GM21786 (cell line): Measurements from ENCODE around the gene ABLIM1.
A peak's percentile ranks its signal among the peaks of the same experiment; 100 is the strongest.

ENCODE experiments used
- ATAC-seq: cut with Tn5 transposase; IDR thresholded peaks from one replicate; pipeline ENCODE4 v1.9.1; 2021; ENCODE audit not compliant: unreplicated experiment

The ABLIM1 gene

DNA sequence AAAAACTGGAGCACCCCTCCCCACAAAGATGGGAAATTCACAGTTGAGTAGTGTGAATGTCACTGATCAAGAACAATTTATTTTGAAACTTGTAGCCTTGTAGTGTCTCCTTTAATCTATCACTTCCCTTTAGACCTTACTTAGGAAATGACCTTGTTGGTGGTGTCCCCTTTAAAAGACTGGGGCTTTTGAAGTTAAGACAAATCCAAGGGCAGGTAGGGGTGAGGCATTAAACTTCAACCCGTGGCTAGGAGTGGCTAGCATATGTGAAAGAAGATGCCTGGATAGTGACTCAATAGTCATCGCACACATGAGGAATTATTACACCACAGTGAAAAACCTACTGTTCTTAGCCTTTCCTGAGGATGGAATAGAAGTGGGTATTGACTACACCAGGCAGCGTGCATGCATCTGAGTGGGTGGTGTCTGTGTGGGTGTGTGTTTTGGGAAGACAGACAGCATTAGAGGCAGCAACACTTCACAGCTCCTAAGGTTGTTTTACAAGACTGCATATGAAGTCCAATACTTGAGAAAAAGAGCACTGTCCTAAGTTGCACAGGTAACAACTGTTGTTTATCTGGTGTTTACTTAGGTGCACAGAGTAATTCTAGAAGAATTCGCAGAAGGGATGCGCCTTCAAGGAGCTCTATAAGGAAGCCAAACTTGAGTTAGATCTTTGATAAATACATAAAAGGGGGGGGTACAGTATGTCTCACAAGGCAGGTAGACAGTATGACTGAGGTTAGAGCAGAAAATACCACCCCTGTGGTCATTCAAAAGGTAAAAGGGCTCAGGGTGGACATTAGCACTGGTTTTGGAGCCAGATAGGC, 32.9 kb downstream of the ABLIM1 start:
- ATAC-seq: no peak

DNA sequence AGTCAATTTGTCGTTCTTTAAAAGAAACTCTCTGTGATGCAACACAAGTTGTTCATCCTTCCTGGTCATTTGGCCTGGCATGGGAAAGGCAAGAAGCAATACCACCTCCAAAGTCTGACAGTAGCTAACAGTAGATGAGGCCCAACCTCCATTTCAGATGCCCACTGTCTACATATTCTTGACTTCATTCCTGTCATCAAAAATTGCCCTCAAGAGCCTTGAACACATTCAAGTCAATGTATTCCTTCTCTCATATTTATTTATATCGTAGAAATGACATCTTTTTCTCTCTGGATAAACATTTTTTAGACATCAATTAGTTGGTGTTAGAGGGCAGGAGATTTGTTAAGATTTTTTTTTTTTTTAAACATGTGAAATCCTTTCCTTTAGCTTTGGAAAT, 33.7 kb downstream of the ABLIM1 start:
- ATAC-seq: no peak

DNA sequence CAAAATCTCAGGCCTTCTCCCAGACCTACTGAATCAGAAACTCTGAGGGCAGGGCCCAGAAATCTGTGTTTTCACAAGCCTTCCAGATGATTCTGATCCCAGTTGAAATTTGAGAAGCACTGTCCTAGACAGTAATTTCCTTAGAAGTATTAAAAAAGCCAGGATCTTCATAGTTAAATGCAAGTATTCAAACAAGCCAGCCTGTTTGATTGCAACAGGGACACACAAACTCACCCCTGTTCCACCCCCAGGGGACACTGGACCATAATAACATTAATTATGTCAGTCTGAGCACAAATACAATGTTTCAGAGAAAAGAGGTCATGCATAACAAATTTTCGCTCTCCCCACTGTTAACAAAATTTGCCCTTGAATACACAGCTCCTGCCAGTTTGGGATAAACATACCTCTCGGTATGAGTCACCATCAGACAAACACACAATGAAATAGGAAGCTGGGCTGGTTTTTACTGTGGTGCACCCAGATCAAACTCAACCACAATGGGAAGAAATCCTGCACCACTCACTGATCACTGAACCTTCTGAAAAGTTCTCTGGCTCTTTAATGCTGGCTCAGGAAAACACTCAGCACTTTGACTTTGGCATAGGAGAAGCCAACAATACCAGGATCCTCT, 34.3 kb downstream of the ABLIM1 start:
- ATAC-seq: no peak

DNA sequence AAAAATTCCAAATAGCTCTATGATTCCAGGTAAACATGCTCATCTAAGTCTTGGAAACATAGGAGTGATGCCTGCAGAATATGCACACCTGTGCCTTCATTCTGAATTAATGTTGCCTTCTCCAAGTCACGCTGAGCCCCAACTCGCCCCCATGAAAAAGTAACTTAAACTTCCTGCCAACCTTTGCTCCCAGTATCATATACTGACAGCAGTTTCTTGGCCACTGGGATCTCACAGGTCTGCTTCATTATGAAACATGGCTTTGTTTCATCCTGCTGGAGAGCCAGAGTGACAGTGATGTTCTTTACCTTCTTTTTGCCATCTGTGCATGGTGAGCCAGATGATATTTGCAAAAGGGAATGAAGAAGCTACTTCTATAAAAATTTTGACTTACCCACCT, 34.9 kb downstream of the ABLIM1 start:
- ATAC-seq: no peak

DNA sequence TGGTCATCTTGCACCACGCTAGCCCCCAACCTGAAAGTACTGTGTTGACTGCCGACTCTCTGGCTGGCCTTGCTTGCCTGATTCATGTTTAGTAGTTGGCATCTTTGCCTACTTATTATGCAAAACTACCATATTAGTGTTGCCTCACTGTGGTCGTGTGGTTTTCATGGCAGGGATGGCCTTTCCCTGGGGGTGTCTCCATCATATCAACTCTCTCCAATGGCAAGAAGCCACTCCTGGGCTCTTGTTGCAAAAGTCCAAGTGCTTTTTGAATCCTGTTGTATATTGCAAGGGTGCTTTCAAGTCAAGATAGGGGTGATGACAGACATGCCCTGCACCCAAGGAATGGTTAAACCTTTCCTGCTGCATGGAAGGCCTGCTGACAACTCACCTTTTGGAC, 39.4 kb downstream of the ABLIM1 start:
- ATAC-seq: no peak

DNA sequence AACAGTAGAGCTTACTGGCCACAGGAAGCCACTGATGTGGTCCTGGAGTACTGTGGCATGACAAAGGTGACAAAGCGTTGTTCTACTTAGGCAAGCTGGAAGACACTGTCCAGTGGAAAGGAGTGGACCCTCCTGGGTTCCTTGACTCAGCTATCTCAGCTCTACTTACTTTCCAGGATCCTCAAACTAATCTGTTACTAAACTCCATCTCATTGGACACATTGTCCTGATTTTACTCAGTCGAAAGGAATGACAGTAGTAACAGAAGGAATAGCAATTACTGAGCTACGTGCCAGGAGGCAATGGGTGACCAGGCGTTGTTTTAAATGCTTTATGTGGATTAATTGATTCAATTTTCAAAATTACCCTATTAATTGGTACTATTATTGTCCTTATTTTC, 41.6 kb downstream of the ABLIM1 start:
- ATAC-seq: no peak

DNA sequence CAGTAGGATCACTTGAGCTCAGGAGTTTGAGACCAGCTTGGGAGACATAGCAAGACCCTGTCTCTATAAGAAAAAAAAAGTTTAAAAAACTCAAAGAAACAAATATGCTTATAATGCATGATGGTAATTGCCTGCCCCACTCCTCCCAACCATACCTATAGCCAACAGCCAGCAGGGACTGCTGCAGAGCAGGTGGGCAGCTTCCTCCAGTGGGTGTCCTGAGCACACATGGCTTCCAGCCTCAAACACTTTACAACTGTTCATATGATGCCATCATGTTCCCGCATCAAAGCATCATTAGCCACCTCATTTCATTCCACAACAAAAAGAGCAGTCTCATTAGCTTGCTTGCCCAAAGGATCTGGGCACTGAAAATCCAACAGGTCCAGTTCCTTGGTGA, 42.0 kb downstream of the ABLIM1 start:
- no peak for ATAC-seq

DNA sequence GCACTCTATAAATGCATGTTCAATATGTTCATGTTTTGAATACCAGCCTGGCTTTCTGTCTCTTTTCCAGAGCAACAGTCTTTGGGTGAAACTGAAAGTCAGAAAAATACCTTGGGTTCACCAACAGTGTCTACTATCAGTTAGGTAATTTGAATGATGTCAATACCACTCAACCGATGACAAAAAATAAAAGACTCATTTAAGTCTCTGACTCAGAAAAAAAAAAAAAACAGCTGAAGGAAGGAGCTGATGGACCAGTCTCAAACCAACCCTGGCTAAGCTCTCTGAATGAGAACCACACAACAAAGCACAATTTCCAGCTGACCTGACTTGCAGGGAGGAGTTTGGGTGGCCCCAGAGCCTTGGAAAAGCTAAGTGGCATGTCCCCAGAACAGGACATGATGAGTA, 42.5 kb downstream of the ABLIM1 start:
- ATAC-seq: peak; percentile 82

DNA sequence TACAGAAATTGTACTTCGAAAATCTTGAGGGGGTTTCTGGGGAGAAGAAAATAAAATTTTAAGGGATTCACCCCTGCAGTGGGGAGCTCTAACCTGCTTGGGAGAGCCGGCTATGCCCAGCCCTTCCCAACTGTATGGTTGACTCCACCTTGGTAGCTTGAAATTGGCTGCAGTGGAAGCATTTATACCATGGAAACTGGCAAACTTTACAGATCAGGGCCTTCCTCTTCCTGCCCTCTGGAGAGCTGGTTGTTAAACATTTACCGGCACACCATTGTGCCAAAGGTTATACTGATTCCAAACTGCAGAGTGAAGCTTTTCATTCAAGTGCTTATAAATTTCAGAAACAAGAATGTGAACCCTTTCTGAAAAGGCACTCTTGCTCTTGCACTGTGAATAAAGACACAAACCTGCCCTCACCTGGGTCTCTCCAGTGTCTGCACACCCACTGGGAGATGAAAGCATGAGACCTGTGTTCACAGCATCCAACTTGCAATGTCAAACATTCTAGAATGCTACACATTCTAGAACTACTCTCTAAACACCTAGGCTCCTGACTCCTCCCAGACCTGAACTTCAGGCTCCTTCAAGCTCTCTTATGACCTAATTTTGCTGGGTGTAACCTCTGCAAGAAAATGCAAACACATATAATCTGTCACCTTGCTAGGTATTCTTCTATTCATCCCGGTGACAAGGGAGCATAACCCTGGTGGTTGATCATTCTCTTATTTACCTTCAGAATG, 44.7 kb downstream of the ABLIM1 start:
- ATAC-seq: no peak

DNA sequence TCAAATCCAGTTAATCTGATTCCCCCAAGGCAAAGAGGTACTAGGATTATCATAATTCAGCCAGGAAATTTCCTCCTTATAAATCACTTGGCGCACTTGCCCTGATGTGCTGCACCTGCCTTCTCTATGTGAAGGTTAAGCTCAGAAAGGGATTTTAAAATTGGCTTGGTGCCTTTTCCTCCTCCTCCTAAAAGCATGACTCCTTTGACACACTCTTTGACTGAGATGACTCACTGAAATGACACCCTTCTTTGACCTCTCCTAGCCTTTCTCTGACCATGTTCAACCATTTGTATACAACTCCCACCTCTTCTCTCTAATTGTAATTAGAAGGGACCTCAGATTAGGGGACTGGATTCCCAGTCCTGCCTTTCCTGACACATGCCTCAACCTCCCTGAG, 46.5 kb downstream of the ABLIM1 start:
- ATAC-seq: no peak

DNA sequence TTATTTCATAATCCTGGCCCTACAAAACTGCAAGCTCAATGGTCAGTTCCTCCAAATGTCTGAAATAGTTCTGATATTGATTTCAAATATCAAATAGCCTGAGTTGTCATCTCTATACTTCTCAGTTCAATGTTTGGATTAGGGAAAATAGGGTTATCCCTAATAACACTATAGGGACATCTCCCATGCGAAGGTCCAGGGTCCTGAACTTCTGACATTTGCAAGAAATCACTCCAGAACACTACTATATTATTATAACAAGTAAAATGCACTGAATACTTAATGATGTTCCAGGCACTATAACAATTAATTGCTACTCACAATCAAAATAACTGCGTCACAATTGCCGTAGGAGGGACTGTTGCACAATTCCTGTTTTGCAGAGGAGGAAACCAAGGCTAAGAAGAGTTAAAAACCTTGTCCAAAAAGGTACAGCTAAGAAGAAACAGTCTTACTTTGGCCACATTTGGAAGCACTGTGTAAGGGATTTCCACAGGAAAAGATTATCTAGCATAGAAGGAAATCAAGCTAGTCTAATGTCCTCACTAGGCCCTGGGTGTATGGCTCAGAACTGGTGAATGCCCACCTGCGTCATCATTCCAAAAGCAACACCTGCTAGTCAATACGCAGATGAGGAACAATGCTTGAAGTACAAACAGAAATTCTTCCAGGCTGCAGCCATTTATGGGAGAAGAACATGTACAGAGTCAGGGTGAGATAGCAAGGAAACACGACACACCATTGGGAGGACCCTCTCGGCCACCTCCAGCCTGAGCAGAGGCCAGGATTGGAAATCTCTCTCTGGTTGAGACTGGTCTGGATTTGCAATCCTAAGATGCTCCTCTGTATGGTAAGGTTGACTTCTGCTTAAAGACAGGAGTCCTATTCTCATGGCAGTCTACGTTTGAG, 48.3 kb downstream of the ABLIM1 start:
- ATAC-seq: no peak

DNA sequence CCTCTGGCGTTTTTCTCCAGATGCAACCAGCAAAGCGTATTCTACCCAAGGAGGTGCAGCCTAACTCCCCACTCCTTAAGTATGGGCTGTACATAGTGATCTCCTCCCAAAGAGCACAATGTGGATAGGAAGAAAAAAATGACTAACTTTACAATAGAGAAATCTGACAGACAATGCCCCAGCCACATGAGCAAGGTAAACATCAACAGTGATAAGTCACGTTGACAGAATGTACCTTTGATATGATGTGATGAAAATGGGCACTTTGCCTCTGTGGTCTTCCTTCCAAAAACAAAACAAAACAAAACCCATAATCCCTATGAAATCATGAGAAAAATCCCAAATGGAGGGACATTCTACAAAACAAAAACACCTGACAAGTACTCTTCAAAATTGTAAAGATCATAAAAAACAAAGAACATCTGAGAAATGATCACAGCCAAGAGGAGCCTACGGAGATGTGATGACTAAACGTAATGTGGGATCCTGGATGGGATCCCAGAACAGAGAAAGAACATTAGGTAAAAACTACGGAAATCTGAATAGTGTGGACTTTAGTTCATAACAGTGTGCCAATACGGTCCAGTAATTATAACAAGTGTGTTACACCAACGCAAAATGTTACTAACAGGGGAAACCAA, 50.6 kb downstream of the ABLIM1 start:
- ATAC-seq: no peak

DNA sequence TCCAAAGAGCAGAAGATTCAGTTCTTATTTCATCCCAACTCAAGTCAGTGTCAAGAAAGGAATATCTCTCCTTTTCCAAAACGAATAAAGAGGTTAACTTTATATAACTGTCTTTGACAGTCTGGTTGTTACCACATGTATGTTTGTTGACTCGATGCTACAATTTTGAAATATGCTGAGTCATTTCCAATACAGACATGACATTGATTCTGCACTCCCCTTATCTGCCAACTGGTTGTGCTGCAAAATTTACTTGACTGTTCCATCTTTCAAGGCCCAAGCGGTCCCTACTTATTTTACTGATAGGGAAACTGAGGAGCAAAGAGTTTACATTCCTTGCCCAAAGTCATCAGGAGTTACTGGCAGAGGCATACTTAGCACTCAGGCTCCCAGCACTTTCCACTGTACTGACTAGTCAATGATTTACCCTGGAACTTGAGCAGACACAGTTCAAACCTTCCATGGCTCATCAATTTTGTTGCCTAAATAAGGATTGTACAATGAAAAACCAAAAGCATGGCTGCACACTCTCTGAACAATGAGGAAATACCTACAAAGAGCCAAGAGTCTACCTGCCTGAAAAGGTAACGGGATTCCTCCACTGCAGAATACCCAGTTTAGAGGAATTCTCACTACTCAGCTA, 52.8 kb downstream of the ABLIM1 start:
- ATAC-seq: peak; percentile 46

DNA sequence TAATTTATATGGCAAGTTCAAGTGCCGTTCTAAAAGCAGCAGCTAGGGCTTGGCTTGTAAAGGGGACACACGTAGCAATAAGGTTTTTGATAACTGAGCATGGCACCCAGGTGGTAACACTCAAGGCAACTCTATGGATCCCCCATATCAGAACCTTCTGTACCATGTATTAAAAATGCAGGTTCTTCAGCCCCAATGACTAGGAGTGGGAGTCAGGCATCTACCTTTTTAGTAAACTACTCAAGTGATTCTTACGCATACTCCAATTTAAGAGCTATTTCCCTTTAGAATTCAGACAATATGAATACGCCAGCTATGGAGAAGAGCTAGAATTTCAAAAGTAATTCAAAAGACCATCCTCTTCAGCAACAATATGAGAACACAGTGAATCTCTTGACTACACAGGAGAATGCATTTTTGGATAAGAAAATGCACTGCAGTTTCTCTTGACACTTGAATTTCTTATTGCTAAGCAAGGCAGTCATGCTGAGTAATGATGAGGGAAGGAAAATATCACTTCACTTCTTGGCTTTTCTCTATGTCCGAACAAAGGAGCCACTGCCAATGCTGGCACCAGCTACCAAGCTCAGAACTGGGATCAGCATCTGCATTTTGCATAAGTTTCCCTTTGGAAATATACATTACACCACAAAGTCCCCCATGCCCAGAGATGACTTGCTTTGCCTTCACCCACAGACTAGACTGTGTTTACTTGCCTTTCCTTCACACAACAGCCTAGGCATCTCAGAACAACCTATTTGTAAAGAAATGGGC, 53.5 kb downstream of the ABLIM1 start:
- no peak for ATAC-seq

DNA sequence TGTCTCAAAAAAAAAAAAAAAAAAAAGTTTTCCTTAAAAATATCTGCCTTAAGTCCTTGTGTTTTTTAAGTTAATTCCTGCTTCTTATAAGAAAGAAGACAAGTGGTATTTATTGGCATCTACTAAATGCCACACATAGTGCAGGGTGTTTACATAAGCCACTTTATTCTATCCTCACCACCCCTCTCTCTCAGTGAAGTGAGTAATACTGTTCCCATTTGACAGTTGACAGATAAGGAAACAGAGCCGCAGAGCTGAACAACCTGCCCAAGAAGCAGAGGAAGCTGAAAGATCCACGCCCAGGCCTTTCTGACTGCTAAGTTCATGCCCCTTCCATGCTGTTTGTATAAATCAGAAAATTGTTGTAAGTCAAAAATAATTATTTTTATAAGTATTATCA, 54.1 kb downstream of the ABLIM1 start:
- ATAC-seq: no peak

DNA sequence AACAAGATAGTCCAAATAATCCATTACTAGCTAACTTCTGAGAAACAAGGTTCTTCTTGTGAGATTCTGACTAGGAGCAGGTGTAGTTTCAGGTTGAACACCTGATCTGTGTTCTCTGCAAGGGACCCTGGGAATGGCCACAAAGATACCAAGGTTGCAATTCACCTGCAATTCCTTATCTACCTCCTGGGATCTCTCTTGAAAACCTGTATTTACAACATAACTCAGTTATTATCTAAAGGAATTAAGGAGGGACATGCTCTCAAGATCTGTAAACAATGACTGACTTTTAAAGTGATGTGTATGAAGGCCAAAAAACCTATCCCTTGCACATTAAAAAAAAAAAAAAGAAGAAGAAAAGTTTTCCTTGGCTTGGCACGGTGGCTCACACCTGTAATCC, 54.8 kb downstream of the ABLIM1 start:
- ATAC-seq: no peak

DNA sequence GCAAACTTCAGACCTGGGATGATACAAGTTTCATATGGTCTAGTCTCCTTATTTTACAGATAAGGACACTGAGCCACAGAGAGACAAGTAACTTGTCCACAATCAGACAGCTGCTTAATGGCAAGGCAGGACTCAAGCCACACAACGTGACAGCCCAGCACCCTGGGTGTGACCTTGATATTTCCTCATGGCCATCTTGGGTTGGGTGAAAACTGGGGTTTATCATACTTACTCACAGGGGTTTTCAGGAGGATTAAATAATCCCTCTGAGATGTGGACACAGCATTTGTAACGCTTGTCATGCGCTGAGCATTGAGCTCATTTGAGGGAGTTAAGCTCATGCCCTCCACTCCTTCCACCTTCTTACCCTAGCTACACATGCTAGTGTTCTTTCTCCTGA, 58.0 kb downstream of the ABLIM1 start:
- ATAC-seq: no peak

DNA sequence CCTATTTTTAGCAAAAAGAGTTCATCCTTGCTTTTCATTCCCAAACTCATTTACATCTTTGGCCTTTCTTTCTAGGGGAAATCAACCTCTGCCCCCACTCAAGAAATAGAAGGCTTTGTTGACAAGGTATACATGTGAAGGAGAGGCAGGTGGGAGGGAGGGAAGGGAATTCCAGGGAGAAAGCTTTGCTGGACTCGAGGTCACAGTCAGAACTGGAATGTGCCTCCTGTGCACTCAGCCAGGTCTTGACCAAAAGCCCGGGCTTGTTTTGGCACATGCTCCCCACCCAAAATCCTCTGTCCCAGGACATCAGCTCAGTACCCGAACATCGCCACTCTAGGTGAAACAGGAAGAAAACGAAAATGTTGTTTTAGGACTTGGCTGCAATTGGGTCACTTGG, 61.3 kb downstream of the ABLIM1 start:
- ATAC-seq: no peak

DNA sequence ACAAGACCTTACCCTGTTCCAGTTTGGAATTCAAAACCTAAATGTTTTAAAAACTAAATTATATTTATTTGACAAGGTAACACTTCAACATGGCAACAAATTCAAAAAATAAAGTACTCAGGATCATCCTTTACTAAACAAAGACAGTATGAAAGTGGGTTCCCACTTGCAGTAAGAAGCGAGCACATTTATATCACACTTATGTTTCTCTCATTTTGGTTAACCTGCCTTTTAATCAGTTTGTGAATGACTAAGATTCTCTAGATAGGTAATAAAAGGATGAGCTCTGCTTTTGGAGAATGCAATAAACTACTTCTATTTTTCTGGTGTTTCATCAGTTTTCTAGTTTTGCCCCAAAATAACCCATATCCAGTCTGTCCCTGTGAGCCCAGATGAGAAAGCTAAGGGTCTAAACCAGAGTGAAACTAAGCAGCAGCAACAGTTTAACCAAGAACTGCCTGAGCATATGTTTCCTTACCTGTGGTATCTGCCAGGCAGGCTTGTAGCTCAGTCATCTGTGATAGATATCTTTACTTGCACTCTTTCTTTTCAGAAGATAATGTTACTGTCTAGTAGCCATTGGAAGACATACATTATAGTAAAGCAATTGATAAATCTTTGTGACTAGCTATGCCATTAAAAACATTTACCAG, 64.1 kb downstream of the ABLIM1 start:
- ATAC-seq: no peak
